ENCODE data around the gene DCLRE1C. TPM values are rescaled to one million over a fixed set of nuclear protein-coding genes. Genes with fewer than 3 reads are reported as not detected.

The DCLRE1C gene
- total and polyA plus RNA-seq, 9 of the 15 experiments (the other 6 are each of a cell fraction or from before 2014, with no cell fraction given): 8.8 to 22.2 (median 13.9) TPM

- TF ChIP-seq VEZF1 (CRISPR knock-in tag; IDR thresholded peaks at IDR 0.05) (peak; percentile 64), HMGN3 (IDR thresholded peaks at IDR 0.05; ENCODE audit: borderline replicate concordance, extremely low read depth, insufficient read length, low read depth, low read length) (peak; percentile 58), MXI1 (IDR thresholded peaks at IDR 0.05; ENCODE audit: low read depth, low read length) (peak; percentile 39; the same call in 1 of the 2 replicates), RB1 (IDR thresholded peaks at IDR 0.05; ENCODE audit: low read depth) (peak; percentile 69; the same call in 1 of the 2 replicates), RUNX1 (IDR thresholded peaks at IDR 0.05; ENCODE audit: low read depth) (no peak), SMAD3 (CRISPR knock-in tag; conservative IDR thresholded peaks at IDR 0.05) (no peak), HNRNPH1 (optimal IDR thresholded peaks at IDR 0.05; ENCODE audit: low read depth, low read length) (no peak), CSDE1 (IDR thresholded peaks at IDR 0.05) (no peak), CREB3 (tag; conservative IDR thresholded peaks at IDR 0.05; ENCODE audit: low read depth) (no peak), OTX1 (CRISPR knock-in tag; IDR thresholded peaks at IDR 0.05) (no peak)
These were observed at the start of gene DCLRE1C (continued) for GRCh38 chr10:14954001-14954770.
